Measurements from ENCODE around the gene RSPRY1.

The RSPRY1 gene

DNA sequence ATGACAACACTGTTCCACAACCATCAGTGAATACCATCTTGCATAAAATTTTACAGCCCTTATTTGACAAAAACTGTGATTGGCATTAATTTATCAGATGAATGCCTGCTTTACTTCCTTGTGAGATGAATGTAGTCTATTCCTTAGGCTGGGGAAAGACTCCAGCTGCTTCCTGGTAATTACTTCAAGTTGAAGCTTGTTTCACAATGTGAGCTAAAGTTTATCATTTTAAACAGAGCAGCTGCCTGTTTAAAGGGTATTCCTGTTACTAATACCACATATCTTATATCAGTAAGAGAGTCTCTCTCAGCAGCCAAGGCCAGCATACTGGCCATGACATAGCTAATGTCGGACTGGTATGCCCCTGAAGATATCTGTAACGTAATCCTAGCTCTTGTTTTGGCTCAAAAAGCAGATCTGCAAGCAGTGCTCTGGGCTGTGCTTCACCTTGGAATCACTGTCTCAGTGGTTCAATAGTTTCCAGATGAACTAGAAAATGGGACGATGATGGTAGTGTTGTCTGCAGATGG lies 45.8 kb downstream of the RSPRY1 start:
- Histone ChIP-seq H3K27me3 (replicated peaks; ENCODE audit: control insufficient read depth, insufficient read depth, low read length) (no peaks in the 10 kb centered on the region), H3K9me3 (ENCODE audit: control insufficient read depth, low read length) (no peaks in the 10 kb centered on the region), H3K4me3 (ENCODE audit: low read length) (no peak overlapping the region), H3K9ac (ENCODE audit: low read length) (no peak overlapping the region), H3K4me1 (ENCODE audit: control insufficient read depth, insufficient read depth, low read length) (peaks cover 18% of the 10 kb centered on the region), H3K36me3 (ENCODE audit: control insufficient read depth, insufficient read depth, low read length, severe bottlenecking) (peaks cover 92% of the 10 kb centered on the region)
- peak; percentile 4 for DNase-seq (ENCODE audit: low read depth)

- no peak overlapping the region for H3K9ac ChIP-seq (ENCODE audit: low read length)
- no peaks in the 10 kb centered on the region for H3K27me3 ChIP-seq (replicated peaks; ENCODE audit: control insufficient read depth, insufficient read depth, low read length)
- H3K36me3 ChIP-seq (ENCODE audit: control insufficient read depth, insufficient read depth, low read length, severe bottlenecking), result peaks cover 77% of the 10 kb centered on the region
- no peak for DNase-seq (ENCODE audit: low read depth)
- H3K4me1 ChIP-seq (ENCODE audit: control insufficient read depth, insufficient read depth, low read length), result peaks cover 30% of the 10 kb centered on the region
- no peak overlapping the region for H3K4me3 ChIP-seq (ENCODE audit: low read length)
- no peaks in the 10 kb centered on the region for H3K9me3 ChIP-seq (ENCODE audit: control insufficient read depth, low read length)
Measured at GRCh38 chr16:57233944-57234706, 48.0 kb downstream of the RSPRY1 start.

- Histone ChIP-seq H3K9ac (ENCODE audit: low read length) (no peak overlapping the region), H3K9me3 (ENCODE audit: control insufficient read depth, low read length) (no peaks in the 10 kb centered on the region), H3K36me3 (ENCODE audit: control insufficient read depth, insufficient read depth, low read length, severe bottlenecking) (peaks cover 80% of the 10 kb centered on the region), H3K27me3 (replicated peaks; ENCODE audit: control insufficient read depth, insufficient read depth, low read length) (no peaks in the 10 kb centered on the region), H3K4me1 (ENCODE audit: control insufficient read depth, insufficient read depth, low read length) (peaks cover 35% of the 10 kb centered on the region), H3K4me3 (ENCODE audit: low read length) (no peak overlapping the region)
- DNase-seq (ENCODE audit: low read depth), result no peak
Measured at GRCh38 chr16:57234707-57235092, 48.6 kb downstream of the RSPRY1 start.

GRCh38 chr16:57235128-57236021 lies 49.2 kb downstream of the RSPRY1 start:
- no peak overlapping the region for H3K4me3 ChIP-seq (ENCODE audit: low read length)
- DNase-seq (ENCODE audit: low read depth), result peak; percentile 21
- H3K9me3 ChIP-seq (ENCODE audit: control insufficient read depth, low read length), result no peaks in the 10 kb centered on the region
- peaks cover 77% of the 10 kb centered on the region for H3K36me3 ChIP-seq (ENCODE audit: control insufficient read depth, insufficient read depth, low read length, severe bottlenecking)
- H3K9ac ChIP-seq (ENCODE audit: low read length), result no peak overlapping the region
- H3K4me1 ChIP-seq (ENCODE audit: control insufficient read depth, insufficient read depth, low read length), result peaks cover 35% of the 10 kb centered on the region
- no peaks in the 10 kb centered on the region for H3K27me3 ChIP-seq (replicated peaks; ENCODE audit: control insufficient read depth, insufficient read depth, low read length)

- Histone ChIP-seq H3K9me3 (ENCODE audit: control insufficient read depth, low read length) (no peaks in the 10 kb centered on the region), H3K36me3 (ENCODE audit: control insufficient read depth, insufficient read depth, low read length, severe bottlenecking) (peaks cover 71% of the 10 kb centered on the region)
- DNase-seq (ENCODE audit: low read depth), result no peak
Measured at GRCh38 chr16:57236022-57236350, 49.9 kb downstream of the RSPRY1 start.

DNA sequence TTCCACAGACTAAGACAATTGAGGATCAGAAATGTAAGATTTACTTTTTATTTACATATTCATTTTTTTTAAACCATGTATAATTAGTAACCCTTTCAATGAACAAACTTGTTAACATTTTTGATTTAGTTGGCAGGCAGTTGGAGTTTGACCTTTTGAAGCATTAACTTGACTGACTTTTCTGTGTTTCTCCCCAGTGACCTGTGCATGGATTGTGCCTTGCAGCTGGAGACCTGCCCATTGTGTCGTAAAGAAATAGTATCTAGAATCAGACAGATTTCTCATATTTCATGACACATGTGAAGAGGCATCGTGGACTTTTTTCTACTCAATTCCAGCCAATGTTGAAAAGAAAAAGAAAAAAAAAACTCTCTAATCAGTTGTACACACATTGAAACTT lies 52.6 kb downstream of the RSPRY1 start:
- Histone ChIP-seq H3K27me3 (replicated peaks; ENCODE audit: control insufficient read depth, insufficient read depth, low read length) (no peaks in the 10 kb centered on the region), H3K36me3 (ENCODE audit: control insufficient read depth, insufficient read depth, low read length, severe bottlenecking) (peaks cover 44% of the 10 kb centered on the region), H3K4me3 (ENCODE audit: low read length) (no peak overlapping the region), H3K4me1 (ENCODE audit: control insufficient read depth, insufficient read depth, low read length) (peaks cover 24% of the 10 kb centered on the region), H3K9ac (ENCODE audit: low read length) (peak overlapping the region; percentile 27), H3K9me3 (ENCODE audit: control insufficient read depth, low read length) (no peaks in the 10 kb centered on the region)
- DNase-seq (ENCODE audit: low read depth), result peak; percentile 6

More at GRCh38 chr16:57236022-57236350, 49.9 kb downstream of the RSPRY1 start:
- H3K9ac ChIP-seq (ENCODE audit: low read length), result no peak overlapping the region
- H3K27me3 ChIP-seq (replicated peaks; ENCODE audit: control insufficient read depth, insufficient read depth, low read length), result no peaks in the 10 kb centered on the region
- H3K4me3 ChIP-seq (ENCODE audit: low read length), result no peak overlapping the region
- peaks cover 37% of the 10 kb centered on the region for H3K4me1 ChIP-seq (ENCODE audit: control insufficient read depth, insufficient read depth, low read length)

DNA sequence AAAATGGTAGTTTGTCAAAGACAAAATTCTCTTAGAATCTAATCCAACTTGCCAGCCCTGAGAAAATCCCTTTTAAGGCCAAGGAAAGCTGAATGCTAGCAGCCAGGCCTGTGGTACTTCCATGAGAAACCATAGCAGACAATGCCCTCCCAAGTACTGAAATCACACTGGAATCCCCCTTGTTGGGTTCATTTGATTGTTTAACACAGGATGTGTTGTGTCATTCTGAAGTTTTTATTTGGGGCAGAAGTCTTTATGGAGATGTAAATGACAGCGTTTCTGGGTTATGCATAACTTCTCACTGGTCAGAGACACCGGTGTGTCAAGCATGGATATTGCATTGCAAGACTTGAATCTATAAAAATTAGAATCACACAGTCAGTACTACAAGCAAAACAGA lies 53.0 kb downstream of the RSPRY1 start:
- Histone ChIP-seq H3K4me1 (ENCODE audit: control insufficient read depth, insufficient read depth, low read length) (peaks cover 24% of the 10 kb centered on the region), H3K4me3 (ENCODE audit: low read length) (no peak overlapping the region), H3K9me3 (ENCODE audit: control insufficient read depth, low read length) (no peaks in the 10 kb centered on the region), H3K36me3 (ENCODE audit: control insufficient read depth, insufficient read depth, low read length, severe bottlenecking) (peaks cover 40% of the 10 kb centered on the region), H3K27me3 (replicated peaks; ENCODE audit: control insufficient read depth, insufficient read depth, low read length) (no peaks in the 10 kb centered on the region), H3K9ac (ENCODE audit: low read length) (peak overlapping the region; percentile 27)
- no peak for DNase-seq (ENCODE audit: low read depth)

- H3K36me3 ChIP-seq (ENCODE audit: control insufficient read depth, insufficient read depth, low read length, severe bottlenecking), result peaks cover 22% of the 10 kb centered on the region
- no peak overlapping the region for H3K9ac ChIP-seq (ENCODE audit: low read length)
- no peak for DNase-seq (ENCODE audit: low read depth)
- no peaks in the 10 kb centered on the region for H3K9me3 ChIP-seq (ENCODE audit: control insufficient read depth, low read length)
- no peaks in the 10 kb centered on the region for H3K27me3 ChIP-seq (replicated peaks; ENCODE audit: control insufficient read depth, insufficient read depth, low read length)
- H3K4me3 ChIP-seq (ENCODE audit: low read length), result no peak overlapping the region
- peaks cover 27% of the 10 kb centered on the region for H3K4me1 ChIP-seq (ENCODE audit: control insufficient read depth, insufficient read depth, low read length)
Measured at GRCh38 chr16:57240851-57241250, 54.7 kb downstream of the RSPRY1 start.

GRCh38 chr16:57242650-57243049 lies 56.5 kb downstream of the RSPRY1 start:
- no peak overlapping the region for H3K4me3 ChIP-seq (ENCODE audit: low read length)

DNA sequence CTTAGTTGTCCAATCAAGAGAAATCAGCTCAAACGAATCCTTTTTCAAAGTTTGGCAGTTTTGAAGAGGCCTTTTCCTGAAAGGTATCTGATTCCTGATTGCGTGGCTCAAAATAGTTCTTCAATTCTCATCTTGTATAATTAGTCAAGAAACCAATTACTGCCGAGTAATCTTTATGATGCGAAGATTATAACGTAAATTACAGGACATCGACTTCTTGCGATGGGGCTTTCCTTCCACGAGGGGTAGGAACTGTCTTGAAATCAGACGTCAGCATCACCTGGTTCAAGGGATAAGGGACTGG lies 58.3 kb downstream of the RSPRY1 start:
- peaks cover 35% of the 10 kb centered on the region for H3K36me3 ChIP-seq (ENCODE audit: control insufficient read depth, insufficient read depth, low read length, severe bottlenecking)
- DNase-seq (ENCODE audit: low read depth), result no peak
- peak overlapping the region; percentile 94 for H3K9ac ChIP-seq (ENCODE audit: low read length)
- H3K27me3 ChIP-seq (replicated peaks; ENCODE audit: control insufficient read depth, insufficient read depth, low read length), result no peaks in the 10 kb centered on the region
- no peaks in the 10 kb centered on the region for H3K9me3 ChIP-seq (ENCODE audit: control insufficient read depth, low read length)
- H3K4me1 ChIP-seq (ENCODE audit: control insufficient read depth, insufficient read depth, low read length), result peaks cover 15% of the 10 kb centered on the region
- H3K4me3 ChIP-seq (ENCODE audit: low read length), result peak overlapping the region; percentile 91

More at GRCh38 chr16:57242650-57243049, 56.5 kb downstream of the RSPRY1 start:
- Histone ChIP-seq H3K9me3 (ENCODE audit: control insufficient read depth, low read length) (no peaks in the 10 kb centered on the region), H3K9ac (ENCODE audit: low read length) (no peak overlapping the region), H3K36me3 (ENCODE audit: control insufficient read depth, insufficient read depth, low read length, severe bottlenecking) (peaks cover 24% of the 10 kb centered on the region), H3K4me1 (ENCODE audit: control insufficient read depth, insufficient read depth, low read length) (peaks cover 30% of the 10 kb centered on the region), H3K27me3 (replicated peaks; ENCODE audit: control insufficient read depth, insufficient read depth, low read length) (no peaks in the 10 kb centered on the region)
- no peak for DNase-seq (ENCODE audit: low read depth)

DNA sequence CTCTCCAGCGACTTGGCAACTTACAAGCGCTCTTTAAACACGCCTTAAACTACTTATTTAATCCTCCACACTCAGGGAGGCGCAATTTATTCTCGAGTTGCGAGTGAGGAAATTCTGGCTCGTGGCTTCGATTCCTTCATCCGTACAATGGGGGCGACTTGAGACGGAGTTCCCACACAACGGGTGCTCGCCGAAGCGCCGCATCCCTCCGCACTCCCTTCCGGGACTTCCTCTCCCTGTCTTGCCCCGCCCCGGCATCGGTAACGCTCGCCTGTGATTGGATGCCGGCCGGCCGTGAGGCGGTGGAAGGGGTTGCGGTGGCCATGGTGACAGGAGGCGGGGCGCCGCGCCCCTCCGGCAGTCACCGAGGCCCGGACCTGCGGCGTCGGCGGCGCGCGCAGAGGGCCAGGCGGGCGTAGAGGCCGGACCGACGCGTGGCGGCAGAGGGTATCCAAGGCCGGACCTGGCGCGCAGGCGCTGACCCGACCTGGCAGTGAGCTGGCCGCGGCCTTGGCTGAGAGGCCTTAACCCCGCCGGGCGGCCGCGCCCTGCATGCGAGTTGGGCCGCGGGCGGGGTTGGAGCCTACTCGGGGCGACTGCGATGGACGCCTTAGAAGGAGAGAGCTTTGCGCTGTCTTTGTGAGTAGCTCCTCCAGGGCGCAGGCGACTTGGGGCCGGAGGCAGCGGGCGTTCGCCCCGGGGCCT lies 58.8 kb downstream of the RSPRY1 start, which contains the start of gene ARL2BP:
Gene ARL2BP, plus strand, starts transcription at position 493 of the 705 bp plus-strand sequence. Its CDS starts 109 bp downstream, at position 602.
- Histone ChIP-seq H3K4me3 (ENCODE audit: low read length) (peak within 1 kb of the TSS; percentile 91), H3K9ac (ENCODE audit: low read length) (peak within 1 kb of the TSS; percentile 94), H3K4me1 (ENCODE audit: control insufficient read depth, insufficient read depth, low read length) (peaks cover 14% of the 10 kb centered on the region), H3K27me3 (replicated peaks; ENCODE audit: control insufficient read depth, insufficient read depth, low read length) (no peaks in the 10 kb centered on the region), H3K36me3 (ENCODE audit: control insufficient read depth, insufficient read depth, low read length, severe bottlenecking) (peaks cover 35% of the 10 kb centered on the region), H3K9me3 (ENCODE audit: control insufficient read depth, low read length) (no peaks in the 10 kb centered on the region)
- peak; percentile 99 for DNase-seq (ENCODE audit: low read depth)

Data from adipocyte (in vitro differentiated cells).